ENCODE measurements around the gene SYNE3. TPM values are rescaled to one million over a fixed set of nuclear protein-coding genes. Genes with fewer than 3 reads are reported as not detected.
A peak's percentile ranks its signal among the peaks of the same experiment; 100 is the strongest.

Gene SYNE3
- total and polyA plus RNA-seq, 2 donors (not counting 1 experiment from before 2014, with no cell fraction given), result 4.9 to 24.1 TPM

GRCh38 chr14:95523051-95523814 is 6.8 kb upstream of the SYNE3 start:
- TF ChIP-seq CTCF (conservative IDR thresholded peaks at IDR 0.05 in 1 of 2, IDR thresholded peaks at IDR 0.05 in 1 of 2; ENCODE audit: low read depth in 1 of 2, low read length in 2 of 2) (no peak), EZH2 (IDR thresholded peaks at IDR 0.05; ENCODE audit: low read length, missing control alignments) (no peak)
- peak overlapping the region; percentile 24 for H3K27ac ChIP-seq (ENCODE audit: insufficient read depth, low read length)

GRCh38 chr14:95522556-95522955 is 6.1 kb upstream of the SYNE3 start:
- no peak overlapping the region for H3K27ac ChIP-seq (ENCODE audit: insufficient read depth, low read length)
- H3K27me3 ChIP-seq (ENCODE audit: control insufficient read depth, insufficient read depth, low read length), result no peaks in the 10 kb centered on the region
- TF ChIP-seq EZH2 (IDR thresholded peaks at IDR 0.05; ENCODE audit: low read length, missing control alignments) (no peak), CTCF (conservative IDR thresholded peaks at IDR 0.05 in 1 of 2, IDR thresholded peaks at IDR 0.05 in 1 of 2; ENCODE audit: low read depth in 1 of 2, low read length in 2 of 2) (no peak)
- no peaks in the 10 kb centered on the region for H4K20me1 ChIP-seq (ENCODE audit: control insufficient read depth, extremely low read depth, insufficient read depth, low read length)
- no peak overlapping the region for H3K9ac ChIP-seq (ENCODE audit: insufficient read depth, low read length)
- H3K36me3 ChIP-seq (ENCODE audit: control insufficient read depth, insufficient read depth, low read length), result no peaks in the 10 kb centered on the region
- H3K4me1 ChIP-seq (ENCODE audit: control insufficient read depth, extremely low read depth, insufficient read depth, low read length), result peaks cover 26% of the 10 kb centered on the region
- no peak for DNase-seq (ENCODE audit: low read depth in 2 of 2)
- H3K4me3 ChIP-seq (replicated peaks in 1 of 4; ENCODE audit: control extremely low read depth in 1 of 4, insufficient read depth in 1 of 4, low read depth in 3 of 4, low read length in 4 of 4), result no peak overlapping the region
- H3K4me2 ChIP-seq (ENCODE audit: extremely low read depth, insufficient read depth, low read length), result no peak overlapping the region
- no peaks in the 10 kb centered on the region for H3K79me2 ChIP-seq (ENCODE audit: control insufficient read depth, insufficient read depth, low read length)
- H2AFZ ChIP-seq (ENCODE audit: low read length), result no peak overlapping the region
- H3K9me3 ChIP-seq (ENCODE audit: control insufficient read depth, insufficient read depth, low read depth, low read length), result no peaks in the 10 kb centered on the region

More at GRCh38 chr14:95523051-95523814, 6.8 kb upstream of the SYNE3 start:
- H3K36me3 ChIP-seq (ENCODE audit: control insufficient read depth, insufficient read depth, low read length), result no peaks in the 10 kb centered on the region
- peaks cover 24% of the 10 kb centered on the region for H3K4me1 ChIP-seq (ENCODE audit: control insufficient read depth, extremely low read depth, insufficient read depth, low read length)
- no peaks in the 10 kb centered on the region for H3K9me3 ChIP-seq (ENCODE audit: control insufficient read depth, insufficient read depth, low read depth, low read length)
- no peak for DNase-seq (ENCODE audit: low read depth in 2 of 2)
- no peak overlapping the region for H3K4me3 ChIP-seq (replicated peaks in 1 of 4; ENCODE audit: control extremely low read depth in 1 of 4, insufficient read depth in 1 of 4, low read depth in 3 of 4, low read length in 4 of 4)
- H3K9ac ChIP-seq (ENCODE audit: insufficient read depth, low read length), result no peak overlapping the region
- peak overlapping the region; percentile 7 for H3K4me2 ChIP-seq (ENCODE audit: extremely low read depth, insufficient read depth, low read length)
- no peaks in the 10 kb centered on the region for H3K27me3 ChIP-seq (ENCODE audit: control insufficient read depth, insufficient read depth, low read length)
- H4K20me1 ChIP-seq (ENCODE audit: control insufficient read depth, extremely low read depth, insufficient read depth, low read length), result no peaks in the 10 kb centered on the region
- no peak overlapping the region for H2AFZ ChIP-seq (ENCODE audit: low read length)
- no peaks in the 10 kb centered on the region for H3K79me2 ChIP-seq (ENCODE audit: control insufficient read depth, insufficient read depth, low read length)

- no peak for TF ChIP-seq EZH2 (IDR thresholded peaks at IDR 0.05; ENCODE audit: low read length, missing control alignments)
These were observed 5.7 kb upstream of the SYNE3 start for GRCh38 chr14:95522116-95522515.

More at GRCh38 chr14:95522116-95522515, 5.7 kb upstream of the SYNE3 start:
- H3K4me1 ChIP-seq (ENCODE audit: control insufficient read depth, extremely low read depth, insufficient read depth, low read length), result peaks cover 29% of the 10 kb centered on the region
- H3K27me3 ChIP-seq (ENCODE audit: control insufficient read depth, insufficient read depth, low read length), result no peaks in the 10 kb centered on the region
- H3K79me2 ChIP-seq (ENCODE audit: control insufficient read depth, insufficient read depth, low read length), result no peaks in the 10 kb centered on the region
- H3K9me3 ChIP-seq (ENCODE audit: control insufficient read depth, insufficient read depth, low read depth, low read length), result no peaks in the 10 kb centered on the region
- H2AFZ ChIP-seq (ENCODE audit: low read length), result no peak overlapping the region
- H3K9ac ChIP-seq (ENCODE audit: insufficient read depth, low read length), result no peak overlapping the region
- H3K4me2 ChIP-seq (ENCODE audit: extremely low read depth, insufficient read depth, low read length), result no peak overlapping the region
- H3K4me3 ChIP-seq (replicated peaks in 1 of 4; ENCODE audit: control extremely low read depth in 1 of 4, insufficient read depth in 1 of 4, low read depth in 3 of 4, low read length in 4 of 4), result no peak overlapping the region
- H3K36me3 ChIP-seq (ENCODE audit: control insufficient read depth, insufficient read depth, low read length), result no peaks in the 10 kb centered on the region
- H3K27ac ChIP-seq (ENCODE audit: insufficient read depth, low read length), result no peak overlapping the region
- no peak for DNase-seq (ENCODE audit: low read depth in 2 of 2)
- no peaks in the 10 kb centered on the region for H4K20me1 ChIP-seq (ENCODE audit: control insufficient read depth, extremely low read depth, insufficient read depth, low read length)
